WTC11 (cell line): ENCODE results near the gene ERP44. TPM values are rescaled to one million over a fixed set of nuclear protein-coding genes. Genes with fewer than 3 reads are reported as not detected.

Source experiments
- ATAC-seq: fragments of 200-7000 bp; cut with Tn5 transposase; 2 replicates; pipeline ENCODE4 v1.10.0; 2021; ENCODE audit warnings: mild to moderate bottlenecking, moderate library complexity
- CTCF ChIA-PET: fragments of 300-600 bp; sonication (Branson Sonifier 250); formaldehyde crosslinking; loops from one replicate; lab custom pipeline; 2021; ENCODE audit warnings: antibody characterized with exemption; lab: Charles Lee
- POLR2A ChIA-PET: fragments of 350-600 bp; sonication (Branson Sonifier 250); formaldehyde crosslinking; loops from one replicate; lab custom pipeline; 2021; ENCODE audit warnings: antibody characterized with exemption; lab: Charles Lee
- DNase-seq: peaks from one replicate; pipeline ENCODE4 v3.0.0; 2021; ENCODE audit warnings: low spot score
- H3K27ac Mint-ChIP-seq: 2 replicates; pipeline ENCODE4 v1.8.0; 2021; ENCODE audit warnings: mixed read lengths
- H3K27me3 Mint-ChIP-seq: 2 replicates; pipeline ENCODE4 v1.8.0; 2021; ENCODE audit warnings: low read depth, mild to moderate bottlenecking, moderate library complexity, mixed read lengths
- H3K36me3 Mint-ChIP-seq: 2 replicates; pipeline ENCODE4 v1.8.0; 2021; ENCODE audit warnings: mixed read lengths
- H3K4me1 Mint-ChIP-seq: 2 replicates; pipeline ENCODE4 v1.8.0; 2022; ENCODE audit warnings: mixed read lengths
- H3K4me3 Mint-ChIP-seq: 2 replicates; pipeline ENCODE4 v1.8.0; 2021; ENCODE audit warnings: mild to moderate bottlenecking, moderate library complexity, mixed read lengths
- H3K9me3 Mint-ChIP-seq: 2 replicates; pipeline ENCODE4 v1.8.0; 2021; ENCODE audit warnings: mixed read lengths
- ATF6 ChIP-seq: sonication (generic); formaldehyde crosslinking; IDR thresholded peaks from 2 replicates; pipeline ENCODE4 v1.8.1; 2023; ENCODE audit warnings: mild to moderate bottlenecking, missing genetic modification reagents
- E2F5 ChIP-seq: sonication (generic); formaldehyde crosslinking; IDR thresholded peaks from 2 replicates; pipeline ENCODE4 v1.8.1; 2022; ENCODE audit warnings: mild to moderate bottlenecking, moderate library complexity, missing genetic modification reagents
- ESRRA ChIP-seq: sonication (generic); formaldehyde crosslinking; IDR thresholded peaks from 2 replicates; pipeline ENCODE4 v1.8.1; 2022; ENCODE audit warnings: mild to moderate bottlenecking, missing genetic modification reagents, borderline replicate concordance
- FOXJ3 ChIP-seq: sonication (generic); formaldehyde crosslinking; IDR thresholded peaks from 2 replicates; pipeline ENCODE4 v1.9.0; 2021; ENCODE audit warnings: missing genetic modification reagents, mild to moderate bottlenecking, borderline replicate concordance
- HMGA2 ChIP-seq: fragments of 250-450 bp; sonication (Bioruptor Pico); IDR thresholded peaks from 2 replicates; pipeline ENCODE4 v1.4.0; 2021; ENCODE audit warnings: mild to moderate bottlenecking, moderate library complexity
- IRF2 ChIP-seq: sonication (generic); formaldehyde crosslinking; IDR thresholded peaks from 2 replicates; pipeline ENCODE4 v1.8.0; 2022; ENCODE audit warnings: low read depth, missing genetic modification reagents, borderline replicate concordance
- KAT7 ChIP-seq: sonication (generic); formaldehyde crosslinking; IDR thresholded peaks from 2 replicates; pipeline ENCODE4 v1.8.1; 2023; ENCODE audit warnings: missing genetic modification reagents, mild to moderate bottlenecking, borderline replicate concordance
- MAX ChIP-seq: sonication (generic); formaldehyde crosslinking; IDR thresholded peaks from 2 replicates; pipeline ENCODE4 v1.8.0; 2022; ENCODE audit warnings: mild to moderate bottlenecking, missing genetic modification reagents
- MXD4 ChIP-seq: fragments of 250-450 bp; sonication (Bioruptor Pico); IDR thresholded peaks from 2 replicates; pipeline ENCODE4 v1.8.0; 2021; ENCODE audit warnings: mild to moderate bottlenecking, moderate library complexity, borderline replicate concordance
- NFATC4 ChIP-seq: fragments of 250-450 bp; sonication (Bioruptor Pico); IDR thresholded peaks from 2 replicates; pipeline ENCODE4 v1.9.0; 2021; ENCODE audit warnings: mild to moderate bottlenecking
- PRRX2 ChIP-seq: fragments of 250-450 bp; sonication (Bioruptor Pico); IDR thresholded peaks from 2 replicates; pipeline ENCODE4 v1.8.0; 2021; ENCODE audit warnings: mild to moderate bottlenecking
- RORB ChIP-seq: fragments of 250-450 bp; sonication (Bioruptor Pico); IDR thresholded peaks from 2 replicates; pipeline ENCODE4 v1.9.0; 2021; ENCODE audit warnings: mild to moderate bottlenecking
- SOX15 ChIP-seq: fragments of 250-450 bp; sonication (Bioruptor Pico); IDR thresholded peaks from 2 replicates; pipeline ENCODE4 v1.9.0; 2021; ENCODE audit warnings: mild to moderate bottlenecking
- USF1 ChIP-seq: sonication (generic); formaldehyde crosslinking; IDR thresholded peaks from 2 replicates; pipeline ENCODE4 v1.8.0; 2022; ENCODE audit warnings: mild to moderate bottlenecking, missing genetic modification reagents
- USF2 ChIP-seq: sonication (generic); formaldehyde crosslinking; IDR thresholded peaks from 2 replicates; pipeline ENCODE4 v1.8.1; 2023; ENCODE audit warnings: mild to moderate bottlenecking, missing genetic modification reagents, moderate library complexity
- ZNF138 ChIP-seq: sonication (generic); formaldehyde crosslinking; conservative IDR thresholded peaks from 2 replicates; pipeline ENCODE4 v1.8.1; 2022; ENCODE audit warnings: mild to moderate bottlenecking, moderate library complexity, missing genetic modification reagents
- ZNF232 ChIP-seq: sonication (generic); formaldehyde crosslinking; IDR thresholded peaks from 2 replicates; pipeline ENCODE4 v1.8.0; 2022; ENCODE audit warnings: mild to moderate bottlenecking, missing genetic modification reagents
- ZNF281 ChIP-seq: sonication (generic); formaldehyde crosslinking; IDR thresholded peaks from 2 replicates; pipeline ENCODE4 v1.8.0; 2023; ENCODE audit warnings: mild to moderate bottlenecking, missing genetic modification reagents
- ZNF396 ChIP-seq: fragments of 250-450 bp; sonication (Bioruptor Pico); IDR thresholded peaks from 2 replicates; pipeline ENCODE4 v1.8.0; 2021; ENCODE audit warnings: mild to moderate bottlenecking, moderate library complexity, borderline replicate concordance
- ZNF416 ChIP-seq: fragments of 250-450 bp; sonication (Bioruptor Pico); IDR thresholded peaks from 2 replicates; pipeline ENCODE4 v1.9.0; 2021; ENCODE audit warnings: mild to moderate bottlenecking, inconsistent platforms
- total RNA-seq: library from RNA; stranded (reverse); gene quantifications from 3 replicates; pipeline ENCODE4 v1.2.3, GENCODE V29; 2021
- TF ChIP-seq, protein P1 (sequence below): sonication (generic); formaldehyde crosslinking; IDR thresholded peaks from 2 replicates; pipeline ENCODE4 v1.8.1; 2023; ENCODE audit warnings: mild to moderate bottlenecking, missing genetic modification reagents, moderate library complexity
- TF ChIP-seq, protein P2 (sequence below): sonication (generic); formaldehyde crosslinking; conservative IDR thresholded peaks from 2 replicates; pipeline ENCODE4 v1.8.1; 2022; ENCODE audit warnings: mild to moderate bottlenecking, missing genetic modification reagents
- TF ChIP-seq, protein P3 (sequence below): fragments of 250-450 bp; sonication (Bioruptor Pico); conservative IDR thresholded peaks from 2 replicates; pipeline ENCODE4 v1.9.0; 2021; ENCODE audit warnings: mild to moderate bottlenecking
- TF ChIP-seq, protein P4 (sequence below): sonication (generic); formaldehyde crosslinking; IDR thresholded peaks from 2 replicates; pipeline ENCODE4 v1.8.0; 2022; ENCODE audit warnings: mild to moderate bottlenecking, missing genetic modification reagents

Gene ERP44
- total RNA-seq, 1 experiment from 2014 or later, result 13.7 TPM

GRCh38 chr9:100092066-100092465 is 6.7 kb downstream of the ERP44 start:
- POLR2A ChIA-PET, result no interaction called here
- ATAC-seq, result no peak
- no peak for DNase-seq
- Mint-ChIP-seq H3K27ac (no peak overlapping the region), H3K27me3 (no peaks in the 10 kb centered on the region), H3K4me1 (peaks cover 8% of the 10 kb centered on the region), H3K9me3 (no peaks in the 10 kb centered on the region), H3K4me3 (no peak overlapping the region), H3K36me3 (no peaks in the 10 kb centered on the region)
- TF ChIP-seq USF2, result no peak
- no peak for TF ChIP-seq IRF2 (CRISPR knock-in tag)
- TF ChIP-seq USF1 (CRISPR knock-in tag), result no peak
- TF ChIP-seq MAX (CRISPR knock-in tag), result no peak
- TF ChIP-seq, protein P1, sequence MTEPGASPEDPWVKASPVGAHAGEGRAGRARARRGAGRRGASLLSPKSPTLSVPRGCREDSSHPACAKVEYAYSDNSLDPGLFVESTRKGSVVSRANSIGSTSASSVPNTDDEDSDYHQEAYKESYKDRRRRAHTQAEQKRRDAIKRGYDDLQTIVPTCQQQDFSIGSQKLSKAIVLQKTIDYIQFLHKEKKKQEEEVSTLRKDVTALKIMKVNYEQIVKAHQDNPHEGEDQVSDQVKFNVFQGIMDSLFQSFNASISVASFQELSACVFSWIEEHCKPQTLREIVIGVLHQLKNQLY (CRISPR knock-in tag), result no peak
- TF ChIP-seq ZNF281 (CRISPR knock-in tag), result no peak
- no peak for TF ChIP-seq NFATC4
- TF ChIP-seq PRRX2 (CRISPR knock-in tag), result no peak
- TF ChIP-seq ZNF232 (CRISPR knock-in tag), result no peak
- TF ChIP-seq E2F5 (CRISPR knock-in tag), result no peak
- TF ChIP-seq FOXJ3 (CRISPR knock-in tag), result no peak
- TF ChIP-seq KAT7 (CRISPR knock-in tag), result no peak
- TF ChIP-seq ESRRA (CRISPR knock-in tag), result no peak
- no peak for TF ChIP-seq ZNF138 (CRISPR knock-in tag)
- no peak for TF ChIP-seq ZNF396 (CRISPR knock-in tag)
- CTCF ChIA-PET, result no interaction called here

GRCh38 chr9:100091650-100092049 is 7.2 kb downstream of the ERP44 start:
- Mint-ChIP-seq H3K9me3 (no peaks in the 10 kb centered on the region), H3K27me3 (no peaks in the 10 kb centered on the region), H3K36me3 (no peaks in the 10 kb centered on the region), H3K27ac (no peak overlapping the region), H3K4me1 (peaks cover 8% of the 10 kb centered on the region), H3K4me3 (no peak overlapping the region)
- ChIA-PET CTCF (no interaction called here), POLR2A (no interaction called here)
- DNase-seq (no peak), ATAC-seq (no peak)
- TF ChIP-seq MXD4 (CRISPR knock-in tag), result no peak
- no peak for TF ChIP-seq ZNF416
- TF ChIP-seq, protein P2, sequence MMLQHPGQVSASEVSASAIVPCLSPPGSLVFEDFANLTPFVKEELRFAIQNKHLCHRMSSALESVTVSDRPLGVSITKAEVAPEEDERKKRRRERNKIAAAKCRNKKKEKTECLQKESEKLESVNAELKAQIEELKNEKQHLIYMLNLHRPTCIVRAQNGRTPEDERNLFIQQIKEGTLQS, result no peak
- TF ChIP-seq RORB (CRISPR knock-in tag), result no peak
- TF ChIP-seq, protein P3, sequence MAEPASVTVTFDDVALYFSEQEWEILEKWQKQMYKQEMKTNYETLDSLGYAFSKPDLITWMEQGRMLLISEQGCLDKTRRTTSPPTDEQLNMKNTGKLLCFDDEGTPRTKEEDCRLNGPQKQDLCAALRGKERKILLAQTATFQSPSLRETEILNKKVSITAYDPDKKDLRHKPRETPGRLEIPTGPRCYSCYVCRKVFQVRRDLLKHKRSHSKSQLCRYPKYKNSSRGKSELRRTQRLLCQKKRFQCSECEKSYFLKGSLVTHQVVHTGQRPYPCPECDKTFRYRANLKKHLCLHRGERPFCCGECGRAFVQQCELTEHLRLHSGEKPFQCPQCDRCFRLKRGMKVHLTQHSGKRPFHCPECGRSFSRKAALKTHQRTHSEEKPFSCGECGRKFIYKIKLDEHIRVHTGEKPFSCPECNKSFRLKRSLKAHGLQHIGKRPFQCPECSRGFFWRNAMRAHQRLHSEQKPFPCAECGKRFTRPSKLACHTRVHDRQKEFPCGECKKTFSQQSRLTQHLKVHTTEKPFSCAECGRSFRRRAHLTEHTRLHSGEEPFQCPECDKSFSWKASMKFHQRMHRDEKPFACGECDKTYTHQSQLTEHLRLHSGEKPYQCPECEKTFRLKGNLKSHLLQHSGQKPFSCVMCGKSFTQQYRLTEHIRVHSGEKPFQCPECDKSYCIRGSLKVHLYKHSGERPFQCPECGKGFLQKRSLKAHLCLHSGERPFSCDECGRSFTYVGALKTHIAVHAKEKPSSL, result no peak
- TF ChIP-seq SOX15 (CRISPR knock-in tag), result no peak
- no peak for TF ChIP-seq HMGA2 (CRISPR knock-in tag)
- TF ChIP-seq ATF6 (CRISPR knock-in tag), result no peak
- TF ChIP-seq, protein P4, sequence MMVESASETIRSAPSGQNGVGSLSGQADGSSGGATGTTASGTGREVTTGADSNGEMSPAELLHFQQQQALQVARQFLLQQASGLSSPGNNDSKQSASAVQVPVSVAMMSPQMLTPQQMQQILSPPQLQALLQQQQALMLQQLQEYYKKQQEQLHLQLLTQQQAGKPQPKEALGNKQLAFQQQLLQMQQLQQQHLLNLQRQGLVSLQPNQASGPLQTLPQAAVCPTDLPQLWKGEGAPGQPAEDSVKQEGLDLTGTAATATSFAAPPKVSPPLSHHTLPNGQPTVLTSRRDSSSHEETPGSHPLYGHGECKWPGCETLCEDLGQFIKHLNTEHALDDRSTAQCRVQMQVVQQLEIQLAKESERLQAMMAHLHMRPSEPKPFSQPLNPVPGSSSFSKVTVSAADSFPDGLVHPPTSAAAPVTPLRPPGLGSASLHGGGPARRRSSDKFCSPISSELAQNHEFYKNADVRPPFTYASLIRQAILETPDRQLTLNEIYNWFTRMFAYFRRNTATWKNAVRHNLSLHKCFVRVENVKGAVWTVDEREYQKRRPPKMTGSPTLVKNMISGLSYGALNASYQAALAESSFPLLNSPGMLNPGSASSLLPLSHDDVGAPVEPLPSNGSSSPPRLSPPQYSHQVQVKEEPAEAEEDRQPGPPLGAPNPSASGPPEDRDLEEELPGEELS (CRISPR knock-in tag), result no peak
